Keratinocyte (primary cell): Measurements from ENCODE around the gene BNIP3. TPM values are rescaled to one million over a fixed set of nuclear protein-coding genes. Genes with fewer than 3 reads are reported as not detected.
A peak's percentile ranks its signal among the peaks of the same experiment; 100 is the strongest.

Experiments used
- DNase-seq: peaks from one replicate; pipeline ENCODE4 v3.0.0-alpha.2; 2011; ENCODE audit warnings: low read depth, missing footprints, low spot score
- FAIRE-seq: peaks from 2 replicates; lab custom pipeline; 2011; peaks lifted over from hg19 to GRCh38; lab: Jason Lieb, UNC
- H2AFZ ChIP-seq: 2 replicates; pipeline ENCODE4 v1.6.0; 2012; ENCODE audit warnings: low read length, control low read depth, inconsistent platforms; ENCODE audit not compliant: control insufficient read depth
- H3K27ac ChIP-seq: 2 replicates; pipeline ENCODE4 v1.5.1; 2011; ENCODE audit warnings: low read length; ENCODE audit not compliant: control insufficient read depth, insufficient read depth
- H3K27me3 ChIP-seq: 3 replicates; pipeline ENCODE4 v1.6.0; 2011; ENCODE audit warnings: low read length; ENCODE audit not compliant: control insufficient read depth, insufficient read depth; ENCODE audit errors: extremely low read depth
- H3K36me3 ChIP-seq, 2 experiments: 2 replicates in 1 of 2; 3 replicates in 1 of 2; pipeline ENCODE4 v1.5.1; 2011; ENCODE audit warnings: low read length in 2 of 2, mild to moderate bottlenecking in 1 of 2; ENCODE audit not compliant: control insufficient read depth in 2 of 2, insufficient read depth in 2 of 2; ENCODE audit errors: extremely low read depth in 1 of 2
- H3K4me1 ChIP-seq: 3 replicates; pipeline ENCODE4 v1.5.1; 2011; ENCODE audit warnings: low read length; ENCODE audit not compliant: control insufficient read depth, insufficient read depth; ENCODE audit errors: extremely low read depth
- H3K4me2 ChIP-seq: 3 replicates; pipeline ENCODE4 v1.6.0; 2011; ENCODE audit warnings: low read depth, low read length; ENCODE audit not compliant: control insufficient read depth, insufficient read depth; ENCODE audit errors: extremely low read depth
- H3K4me3 ChIP-seq, 3 experiments: fragments of 200-600 bp in 1 of 3; sonication (generic) in 1 of 3; 2 replicates in 2 of 3; 3 replicates in 1 of 3; pipeline ENCODE4 v1.5.1; 2011 to 2016; ENCODE audit warnings: low read length in 3 of 3, mild to moderate bottlenecking in 3 of 3, control low read depth in 2 of 3, inconsistent platforms in 1 of 3, low read depth in 1 of 3, mixed read lengths in 1 of 3, mixed run types in 1 of 3, moderate library complexity in 1 of 3; ENCODE audit not compliant: control insufficient read depth in 2 of 3, insufficient read depth in 2 of 3; ENCODE audit errors: extremely low read depth in 1 of 3
- H3K79me2 ChIP-seq: 2 replicates; pipeline ENCODE4 v1.6.0; 2012; ENCODE audit warnings: low read length; ENCODE audit not compliant: control insufficient read depth, insufficient read depth
- H3K9ac ChIP-seq: 3 replicates; pipeline ENCODE4 v1.6.0; 2011; ENCODE audit warnings: low read length; ENCODE audit not compliant: control insufficient read depth, insufficient read depth; ENCODE audit errors: extremely low read depth
- H3K9me1 ChIP-seq: 3 replicates; pipeline ENCODE4 v1.6.0; 2011; ENCODE audit warnings: low read length; ENCODE audit not compliant: control insufficient read depth, insufficient read depth; ENCODE audit errors: extremely low read depth
- H3K9me3 ChIP-seq: 2 replicates; pipeline ENCODE4 v1.5.1; 2012; ENCODE audit warnings: low read depth, low read length; ENCODE audit not compliant: control insufficient read depth
- H4K20me1 ChIP-seq: 3 replicates; pipeline ENCODE4 v1.6.0; 2011; ENCODE audit warnings: low read length; ENCODE audit not compliant: control insufficient read depth, insufficient read depth; ENCODE audit errors: extremely low read depth
- EZH2 ChIP-seq: IDR thresholded peaks from one replicate; pipeline ENCODE4 v1.6.1; 2012; ENCODE audit warnings: inconsistent platforms, mild to moderate bottlenecking, low read length, moderate library complexity
- dilution Hi-C: fragments of 300-500 bp; cut with MboI; formaldehyde crosslinking; loops from one replicate; pipeline ENCODE4 v1.7.0; 2020; ENCODE audit warnings: low sequenced_read_pairs; ENCODE audit not compliant: extremely low pct_ligation_motif_present
- polyA plus RNA-seq, 5 experiments: library from polyadenylated mRNA; depleted of rRNA in 3 of 5; stranded (reverse) in 3 of 5; stranded (forward) in 1 of 5; unstranded in 1 of 5; fragments of >200 nt; gene quantifications; 1 replicate in 1 of 5; 2 replicates in 3 of 5; 3 replicates in 1 of 5; pipeline versions ENCODE4 v1.2.1 to v1.2.3, GENCODE V29; 2011 to 2012; ENCODE audit warnings: missing spikeins in 2 of 5, low read depth in 1 of 5, low replicate concordance in 1 of 5
- TF ChIP-seq, protein P1 (sequence below), 3 experiments: IDR thresholded peaks in 1 of 3; conservative IDR thresholded peaks in 1 of 3; optimal IDR thresholded peaks in 1 of 3; 2 replicates in 2 of 3; 3 replicates in 1 of 3; pipeline versions ENCODE3 to v1.5.1; 2011; ENCODE audit warnings: low read length in 3 of 3, mild to moderate bottlenecking in 3 of 3, moderate library complexity in 2 of 3, control low read depth in 1 of 3, inconsistent platforms in 1 of 3; ENCODE audit not compliant: insufficient read depth in 2 of 3; ENCODE audit errors: extremely low read depth in 1 of 3

Gene BNIP3
- polyA plus RNA-seq, 1 donor (not counting 4 experiments of a cell fraction or from before 2014, with no cell fraction given): 77.9 TPM

DNA sequence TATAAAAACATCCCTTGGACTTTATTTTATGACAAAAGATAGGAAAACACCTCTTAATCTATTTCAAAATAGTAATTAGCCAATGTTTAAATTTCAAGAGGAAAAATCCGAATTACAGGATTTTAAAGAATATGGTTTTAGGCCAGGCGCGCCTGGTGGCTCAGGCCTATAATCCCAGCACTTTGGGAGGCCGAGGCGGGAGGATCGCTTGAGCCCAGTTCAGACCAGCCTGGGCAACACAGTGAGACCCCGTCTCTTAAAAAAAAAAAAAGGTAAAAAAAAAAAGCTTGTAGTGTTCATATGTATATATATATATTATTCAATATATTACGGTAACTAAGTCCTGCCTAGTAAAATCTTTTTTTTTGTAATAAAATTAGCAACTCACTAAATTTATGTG lies 1.4 kb downstream of the BNIP3 start:
- FAIRE-seq: no peak
- peaks cover 0 to 6% of the 10 kb centered on the region in 2 experiments for H3K36me3 ChIP-seq
- H3K9me3 ChIP-seq: no peaks in the 10 kb centered on the region
- H3K9me1 ChIP-seq: peaks cover 7% of the 10 kb centered on the region
- no peak overlapping the region for H2AFZ ChIP-seq
- peaks cover 5% of the 10 kb centered on the region for H3K4me1 ChIP-seq
- no peak overlapping the region for H3K27ac ChIP-seq
- H4K20me1 ChIP-seq: peaks cover 8% of the 10 kb centered on the region
- no peaks in the 10 kb centered on the region for H3K27me3 ChIP-seq
- dilution Hi-C loops: no loop called here
- peak overlapping the region in 2 of 3 experiments; percentile 95 to 96 for H3K4me3 ChIP-seq
- peaks cover 43% of the 10 kb centered on the region for H3K79me2 ChIP-seq
- peak overlapping the region; percentile 3 for H3K9ac ChIP-seq
- DNase-seq: no peak
- TF ChIP-seq, protein P1, sequence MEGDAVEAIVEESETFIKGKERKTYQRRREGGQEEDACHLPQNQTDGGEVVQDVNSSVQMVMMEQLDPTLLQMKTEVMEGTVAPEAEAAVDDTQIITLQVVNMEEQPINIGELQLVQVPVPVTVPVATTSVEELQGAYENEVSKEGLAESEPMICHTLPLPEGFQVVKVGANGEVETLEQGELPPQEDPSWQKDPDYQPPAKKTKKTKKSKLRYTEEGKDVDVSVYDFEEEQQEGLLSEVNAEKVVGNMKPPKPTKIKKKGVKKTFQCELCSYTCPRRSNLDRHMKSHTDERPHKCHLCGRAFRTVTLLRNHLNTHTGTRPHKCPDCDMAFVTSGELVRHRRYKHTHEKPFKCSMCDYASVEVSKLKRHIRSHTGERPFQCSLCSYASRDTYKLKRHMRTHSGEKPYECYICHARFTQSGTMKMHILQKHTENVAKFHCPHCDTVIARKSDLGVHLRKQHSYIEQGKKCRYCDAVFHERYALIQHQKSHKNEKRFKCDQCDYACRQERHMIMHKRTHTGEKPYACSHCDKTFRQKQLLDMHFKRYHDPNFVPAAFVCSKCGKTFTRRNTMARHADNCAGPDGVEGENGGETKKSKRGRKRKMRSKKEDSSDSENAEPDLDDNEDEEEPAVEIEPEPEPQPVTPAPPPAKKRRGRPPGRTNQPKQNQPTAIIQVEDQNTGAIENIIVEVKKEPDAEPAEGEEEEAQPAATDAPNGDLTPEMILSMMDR (optimal IDR thresholded peaks at IDR 0.05 in 1 of 3, IDR thresholded peaks at IDR 0.05 in 1 of 3, conservative IDR thresholded peaks at IDR 0.05 in 1 of 3; ENCODE audit: extremely low read depth in 1 of 3, insufficient read depth in 2 of 3, low read length in 3 of 3): no peak
- TF ChIP-seq EZH2: no peak
- H3K4me2 ChIP-seq: peak overlapping the region; percentile 98

DNA sequence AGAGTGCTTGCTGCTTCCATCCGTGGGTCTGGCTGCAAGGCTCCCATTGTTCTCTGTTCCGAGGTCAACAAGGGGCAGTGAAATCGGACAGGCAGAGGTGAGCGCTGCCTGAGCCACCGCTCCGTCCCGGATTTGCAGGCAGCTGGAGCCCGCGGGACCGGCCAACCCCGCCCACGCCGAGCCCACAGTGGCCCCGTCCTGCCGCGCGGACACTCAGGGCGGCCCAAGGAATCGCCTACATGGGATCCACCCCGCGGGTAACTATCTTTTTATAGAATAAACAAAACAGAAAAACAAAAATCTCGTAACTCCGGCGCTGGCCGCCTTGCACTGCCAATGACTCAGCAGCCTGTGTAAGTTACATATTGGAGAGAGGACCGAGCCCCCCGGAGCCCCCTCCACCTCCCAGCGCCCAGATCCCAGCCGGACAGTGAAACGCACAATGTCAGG lies 1.9 kb downstream of the BNIP3 start:
- dilution Hi-C loops: no loop called here

More for the DNA sequence above, 1.9 kb downstream of the BNIP3 start:
- peaks cover 5% of the 10 kb centered on the region for H3K4me1 ChIP-seq
- peak overlapping the region; percentile 19 to 39 (median 24) for H3K4me3 ChIP-seq
- H2AFZ ChIP-seq: no peak overlapping the region
- no peaks in the 10 kb centered on the region for H3K9me3 ChIP-seq
- peaks cover 8% of the 10 kb centered on the region for H4K20me1 ChIP-seq
- H3K36me3 ChIP-seq: peaks cover 0 to 6% of the 10 kb centered on the region in 2 experiments
- peaks cover 47% of the 10 kb centered on the region for H3K79me2 ChIP-seq
- H3K27ac ChIP-seq: no peak overlapping the region
- no peak for TF ChIP-seq EZH2
- TF ChIP-seq, protein P1 (optimal IDR thresholded peaks at IDR 0.05 in 1 of 3, IDR thresholded peaks at IDR 0.05 in 1 of 3, conservative IDR thresholded peaks at IDR 0.05 in 1 of 3; ENCODE audit: extremely low read depth in 1 of 3, insufficient read depth in 2 of 3, low read length in 3 of 3): no peak
- H3K9me1 ChIP-seq: peaks cover 7% of the 10 kb centered on the region
- FAIRE-seq (no peak), DNase-seq (no peak)
- peak overlapping the region; percentile 98 for H3K4me2 ChIP-seq
- no peaks in the 10 kb centered on the region for H3K27me3 ChIP-seq
- H3K9ac ChIP-seq: peak overlapping the region; percentile 3
